ENCODE data around the gene ZFP90. TPM values are rescaled to one million over a fixed set of nuclear protein-coding genes. Genes with fewer than 3 reads are reported as not detected.

ZFP90 gene
- total RNA-seq, 1 experiment from 2014 or later: 14.5 TPM

DNA sequence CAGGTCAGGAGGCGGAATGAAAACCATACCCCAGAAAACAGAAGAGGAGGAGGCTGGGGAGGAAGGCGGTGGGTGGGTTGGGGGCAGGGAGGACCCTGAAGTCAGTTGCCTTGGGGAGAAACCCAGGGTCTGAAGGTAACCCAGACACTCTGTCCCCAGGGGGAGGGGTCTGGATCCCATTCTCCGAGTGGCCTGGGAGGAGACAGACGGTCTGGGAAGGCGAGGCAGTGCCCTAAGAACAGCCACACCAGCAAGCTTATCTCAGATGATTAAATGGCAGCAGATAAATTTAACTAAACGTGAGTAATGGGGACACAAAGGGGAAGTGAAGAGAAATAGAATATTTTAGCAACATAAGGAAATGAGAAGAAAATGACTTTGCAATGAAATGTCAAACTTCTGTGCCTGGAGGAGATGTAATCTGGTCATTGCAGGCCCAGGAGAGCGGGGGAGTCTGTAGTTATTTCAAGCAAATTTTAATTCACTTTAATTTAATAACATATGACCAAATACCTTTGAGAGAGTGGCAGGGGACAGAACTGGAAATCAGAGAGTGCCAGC, 21.4 kb upstream of the ZFP90 start:
- Histone ChIP-seq H3K4me2 (no peak overlapping the region), H3K27ac (no peak overlapping the region), H3K4me1 (replicated peaks; ENCODE audit: insufficient read depth) (no peaks in the 10 kb centered on the region; the same call in 1 of the 2 replicates), H3K9me3 (ENCODE audit: insufficient read depth, low read depth) (no peaks in the 10 kb centered on the region), H3K79me2 (ENCODE audit: low read depth) (no peaks in the 10 kb centered on the region), H3K9me2 (ENCODE audit: insufficient read depth) (no peaks in the 10 kb centered on the region), H2AFZ (no peak overlapping the region), H4K20me1 (ENCODE audit: insufficient read depth) (no peaks in the 10 kb centered on the region), H3K27me3 (ENCODE audit: insufficient read depth, low read depth) (no peaks in the 10 kb centered on the region), H3K36me3 (ENCODE audit: low read depth) (no peaks in the 10 kb centered on the region), H3F3A (ENCODE audit: insufficient read depth, low read depth) (no peaks in the 10 kb centered on the region), H3K4me3 (no peak overlapping the region)
- POLR2A ChIA-PET (ENCODE audit: unreplicated experiment): no interaction called here
- BruUV-seq (replicated peaks): no TSS peak
- intact Hi-C loops (cut with micrococcal nuclease; ENCODE audit: unreplicated experiment): no loop called here
- CTCF ChIA-PET: no interaction called here
- DNase-seq: no peak
- no peak for TF ChIP-seq EZH2 (IDR thresholded peaks at IDR 0.05; ENCODE audit: low read depth)
- TF ChIP-seq CTCF (conservative IDR thresholded peaks at IDR 0.05): no peak

GRCh38 chr16:68519225-68519745, 19.8 kb upstream of the ZFP90 start:
- no peak for DNase-seq
- no peak overlapping the region for H3K4me3 ChIP-seq
- no peaks in the 10 kb centered on the region for H3F3A ChIP-seq (ENCODE audit: insufficient read depth, low read depth)
- H4K20me1 ChIP-seq (ENCODE audit: insufficient read depth): no peaks in the 10 kb centered on the region
- H3K27me3 ChIP-seq (ENCODE audit: insufficient read depth, low read depth): no peaks in the 10 kb centered on the region
- H3K79me2 ChIP-seq (ENCODE audit: low read depth): no peaks in the 10 kb centered on the region
- no peak overlapping the region for H3K27ac ChIP-seq
- H3K4me1 ChIP-seq (replicated peaks; ENCODE audit: insufficient read depth): no peaks in the 10 kb centered on the region; the same call in 1 of the 2 replicates
- ChIA-PET POLR2A (ENCODE audit: unreplicated experiment) (no interaction called here), CTCF (interaction anchor here (0.7 kb wide), 1 partner anchor 885 kb away, joined by 6 read pairs; no protein-coding TSS in a partner anchor)
- no peaks in the 10 kb centered on the region for H3K36me3 ChIP-seq (ENCODE audit: low read depth)
- intact Hi-C loops (cut with micrococcal nuclease; ENCODE audit: unreplicated experiment): no loop called here
- no peak overlapping the region for H2AFZ ChIP-seq
- H3K9me3 ChIP-seq (ENCODE audit: insufficient read depth, low read depth): no peaks in the 10 kb centered on the region
- TF ChIP-seq EZH2 (IDR thresholded peaks at IDR 0.05; ENCODE audit: low read depth) (no peak), CTCF (conservative IDR thresholded peaks at IDR 0.05) (no peak)
- no peaks in the 10 kb centered on the region for H3K9me2 ChIP-seq (ENCODE audit: insufficient read depth)
- no TSS peak for BruUV-seq (replicated peaks)
- no peak overlapping the region for H3K4me2 ChIP-seq

DNA sequence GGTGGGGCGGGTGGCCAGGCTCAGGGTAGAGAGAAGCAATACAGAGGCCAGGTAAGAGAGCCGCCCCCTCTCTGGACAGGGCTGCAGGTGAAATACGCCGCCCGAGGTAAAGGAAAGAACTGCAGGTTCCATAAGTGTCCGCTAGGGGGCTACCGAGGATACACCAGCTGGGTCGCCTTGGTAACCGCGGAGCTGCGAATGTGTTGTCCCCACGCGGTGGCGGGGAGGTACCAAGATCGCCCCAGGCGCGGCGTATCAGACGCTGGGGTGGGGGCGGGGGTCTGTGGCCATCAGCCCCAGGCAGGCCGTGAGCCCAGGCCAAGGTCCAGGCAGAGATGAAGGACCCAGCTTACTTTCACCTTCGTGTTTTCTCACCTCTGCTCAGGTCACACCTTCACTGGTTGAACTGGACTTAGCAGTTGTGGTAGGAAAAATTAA, 18.4 kb upstream of the ZFP90 start:
- Histone ChIP-seq H3F3A (ENCODE audit: insufficient read depth, low read depth) (no peaks in the 10 kb centered on the region), H3K27ac (no peak overlapping the region), H4K20me1 (ENCODE audit: insufficient read depth) (no peaks in the 10 kb centered on the region), H2AFZ (no peak overlapping the region), H3K36me3 (ENCODE audit: low read depth) (no peaks in the 10 kb centered on the region), H3K79me2 (ENCODE audit: low read depth) (no peaks in the 10 kb centered on the region), H3K4me1 (replicated peaks; ENCODE audit: insufficient read depth) (no peaks in the 10 kb centered on the region; the same call in 1 of the 2 replicates), H3K9me2 (ENCODE audit: insufficient read depth) (no peaks in the 10 kb centered on the region), H3K9me3 (ENCODE audit: insufficient read depth, low read depth) (no peaks in the 10 kb centered on the region), H3K4me2 (peak overlapping the region; percentile 72), H3K4me3 (peak overlapping the region; percentile 32; the same call in 1 of the 2 replicates), H3K27me3 (ENCODE audit: insufficient read depth, low read depth) (no peaks in the 10 kb centered on the region)
- peak; percentile 95 for TF ChIP-seq CTCF (conservative IDR thresholded peaks at IDR 0.05)
- no peak for TF ChIP-seq EZH2 (IDR thresholded peaks at IDR 0.05; ENCODE audit: low read depth)
- no TSS peak for BruUV-seq (replicated peaks)
- DNase-seq: peak; percentile 73 to 84
- ChIA-PET POLR2A (ENCODE audit: unreplicated experiment) (no interaction called here), CTCF (interaction anchor here (0.9 kb wide), 1 partner anchor 94 kb away, joined by 6 read pairs; no protein-coding TSS in a partner anchor)
- intact Hi-C loops (cut with micrococcal nuclease; ENCODE audit: unreplicated experiment): no loop called here

Measured in PC-9 (cell line).